ENCODE data around the gene GPNMB. TPM values are rescaled to one million over a fixed set of nuclear protein-coding genes. Genes with fewer than 3 reads are reported as not detected.

The GPNMB gene
- total RNA-seq, 2 donors from 2014 or later: 10.0 to 49.9 TPM

GRCh38 chr7:23256731-23257130 is 10.2 kb downstream of the GPNMB start:
- intact Hi-C loops (cut with DNase I): no loop called here
- Histone ChIP-seq H3K4me1 (replicated peaks) (no peaks in the 10 kb centered on the region), H3K27me3 (replicated peaks; ENCODE audit: insufficient read depth) (no peaks in the 10 kb centered on the region), H3K36me3 (no peaks in the 10 kb centered on the region), H3K9me3 (no peaks in the 10 kb centered on the region), H3K4me3 (no peak overlapping the region), H3K27ac (no peak overlapping the region)
- 90% methylated on average over 7 of the region's 7 CpGs for whole genome bisulfite sequencing
- no peak for DNase-seq (ENCODE audit: low spot score)
- TF ChIP-seq POLR2AphosphoS5 (IDR thresholded peaks at IDR 0.05) (no peak), POLR2A (IDR thresholded peaks at IDR 0.05) (no peak), CTCF (IDR thresholded peaks at IDR 0.05) (no peak)

- intact Hi-C loops (cut with DNase I): no loop called here
- Histone ChIP-seq H3K27ac (no peak overlapping the region), H3K9me3 (no peaks in the 10 kb centered on the region), H3K4me3 (no peak overlapping the region), H3K36me3 (no peaks in the 10 kb centered on the region), H3K27me3 (replicated peaks; ENCODE audit: insufficient read depth) (no peaks in the 10 kb centered on the region), H3K4me1 (replicated peaks) (no peaks in the 10 kb centered on the region)
- no peak for DNase-seq (ENCODE audit: low spot score)
- no peak for TF ChIP-seq CTCF (IDR thresholded peaks at IDR 0.05)
- no peak for TF ChIP-seq POLR2AphosphoS5 (IDR thresholded peaks at IDR 0.05)
- TF ChIP-seq POLR2A (IDR thresholded peaks at IDR 0.05): no peak
- 87% methylated on average over 10 of the region's 10 CpGs for whole genome bisulfite sequencing
Measured at GRCh38 chr7:23260371-23260770, 13.8 kb downstream of the GPNMB start.

GRCh38 chr7:23261843-23262452 is 15.4 kb downstream of the GPNMB start:
- Histone ChIP-seq H3K4me1 (replicated peaks) (no peaks in the 10 kb centered on the region), H3K27me3 (replicated peaks; ENCODE audit: insufficient read depth) (no peaks in the 10 kb centered on the region), H3K27ac (no peak overlapping the region), H3K36me3 (no peaks in the 10 kb centered on the region), H3K9me3 (no peaks in the 10 kb centered on the region), H3K4me3 (no peak overlapping the region)
- intact Hi-C loops (cut with DNase I): no loop called here
- no peak for TF ChIP-seq POLR2A (IDR thresholded peaks at IDR 0.05)
- TF ChIP-seq POLR2AphosphoS5 (IDR thresholded peaks at IDR 0.05): no peak
- TF ChIP-seq CTCF (IDR thresholded peaks at IDR 0.05): peak in 3 of 4 experiments; percentile 30 to 66 (median 37)
- WGBS: 6% methylated on average over 7 of the region's 7 CpGs
- no peak for DNase-seq (ENCODE audit: low spot score)

- 70% methylated on average over 7 of the region's 7 CpGs for WGBS
- TF ChIP-seq CTCF (IDR thresholded peaks at IDR 0.05) (no peak), POLR2AphosphoS5 (IDR thresholded peaks at IDR 0.05) (no peak), POLR2A (IDR thresholded peaks at IDR 0.05) (no peak)
- Histone ChIP-seq H3K27me3 (replicated peaks; ENCODE audit: insufficient read depth) (no peaks in the 10 kb centered on the region), H3K4me3 (no peak overlapping the region), H3K9me3 (no peaks in the 10 kb centered on the region), H3K4me1 (replicated peaks) (no peaks in the 10 kb centered on the region), H3K36me3 (no peaks in the 10 kb centered on the region), H3K27ac (no peak overlapping the region)
- intact Hi-C loops (cut with DNase I): no loop called here
- DNase-seq (ENCODE audit: low spot score): no peak
Measured at GRCh38 chr7:23264916-23265458, 18.4 kb downstream of the GPNMB start.

GRCh38 chr7:23266918-23267317 is 20.3 kb downstream of the GPNMB start:
- DNase-seq (ENCODE audit: low spot score): no peak
- WGBS: 80% methylated on average over 2 of the region's 2 CpGs
- Histone ChIP-seq H3K4me3 (no peak overlapping the region), H3K27me3 (replicated peaks; ENCODE audit: insufficient read depth) (no peaks in the 10 kb centered on the region), H3K27ac (no peak overlapping the region), H3K9me3 (no peaks in the 10 kb centered on the region), H3K4me1 (replicated peaks) (no peaks in the 10 kb centered on the region), H3K36me3 (no peaks in the 10 kb centered on the region)
- TF ChIP-seq POLR2A (IDR thresholded peaks at IDR 0.05) (no peak), CTCF (IDR thresholded peaks at IDR 0.05) (no peak), POLR2AphosphoS5 (IDR thresholded peaks at IDR 0.05) (no peak)
- intact Hi-C loops (cut with DNase I): no loop called here

All from prostate gland (tissue), 2 donors.